GM12892 (cell line): ENCODE measurements around the gene GSTA1.
"Not testable (repeated sequence)": the region's sequence is repeated elsewhere in the genome, so short reads cannot be mapped to it uniquely, and the experiment has no call there.

Experiments
- DNase-seq: peaks from one replicate; pipeline ENCODE4 v3.0.0; 2011; ENCODE audit not compliant: insufficient read length
- FAIRE-seq: peaks from 2 replicates; lab custom pipeline; 2011; peaks lifted over from hg19 to GRCh38; lab: Jason Lieb, UNC
- POLR2A ChIP-seq: IDR thresholded peaks from 2 replicates; pipeline ENCODE4 v1.6.1; 2011; ENCODE audit warnings: low read depth, low read length, control low read depth
- POLR2AphosphoS5 ChIP-seq: IDR thresholded peaks from 2 replicates; pipeline ENCODE4 v1.6.1; 2011; ENCODE audit warnings: low read depth, low read length, control low read depth
- TAF1 ChIP-seq: IDR thresholded peaks from 2 replicates; pipeline ENCODE4 v1.6.1; 2011; ENCODE audit warnings: low read depth, mild to moderate bottlenecking, control low read depth, low read length, borderline replicate concordance

The GSTA1 gene

GRCh38 chr6:52826513-52826912 lies 22.9 kb upstream of the GSTA1 start:
- TF ChIP-seq TAF1 (no peak), POLR2A (no peak), POLR2AphosphoS5 (no peak)
- FAIRE-seq = no peak
- DNase-seq = no peak

- not testable (repeated sequence) for FAIRE-seq, DNase-seq
These were observed 22.4 kb upstream of the GSTA1 start for GRCh38 chr6:52825900-52826459.

GRCh38 chr6:52825270-52825793 lies 21.7 kb upstream of the GSTA1 start:
- not testable (repeated sequence) for DNase-seq, FAIRE-seq

- FAIRE-seq (no peak), DNase-seq (no peak)
These were observed 18.2 kb upstream of the GSTA1 start for GRCh38 chr6:52821842-52822241.

GRCh38 chr6:52820198-52820597 lies 16.6 kb upstream of the GSTA1 start:
- FAIRE-seq (no peak), DNase-seq (no peak)
- TF ChIP-seq POLR2AphosphoS5 = no peak
- no peak for TF ChIP-seq POLR2A
- TF ChIP-seq TAF1 = no peak

More at GRCh38 chr6:52821842-52822241, 18.2 kb upstream of the GSTA1 start:
- TF ChIP-seq TAF1 (no peak), POLR2AphosphoS5 (no peak), POLR2A (no peak)

- no peak for TF ChIP-seq POLR2A
- TF ChIP-seq TAF1 = no peak
- TF ChIP-seq POLR2AphosphoS5 = no peak
- peak; percentile 77 for FAIRE-seq
- DNase-seq = peak; percentile 22
These were observed 11.8 kb upstream of the GSTA1 start for GRCh38 chr6:52815167-52816092.

GRCh38 chr6:52814545-52814944 lies 10.9 kb upstream of the GSTA1 start:
- DNase-seq, FAIRE-seq: not testable (repeated sequence)

GRCh38 chr6:52809777-52810176 lies 6.2 kb upstream of the GSTA1 start:
- DNase-seq, FAIRE-seq: not testable (repeated sequence)

- no peak for FAIRE-seq
- no peak for DNase-seq
- TF ChIP-seq TAF1 (no peak), POLR2AphosphoS5 (no peak), POLR2A (no peak)
These were observed 5.0 kb upstream of the GSTA1 start for GRCh38 chr6:52808660-52809059.

- no peak for TF ChIP-seq POLR2A
- no peak for TF ChIP-seq POLR2AphosphoS5
- no peak for TF ChIP-seq TAF1
- FAIRE-seq = no peak
These were observed 810 bp downstream of the GSTA1 start for GRCh38 chr6:52802806-52803205.

GRCh38 chr6:52801188-52801841 lies 2.3 kb downstream of the GSTA1 start:
- DNase-seq (no peak), FAIRE-seq (no peak)
- no peak for TF ChIP-seq POLR2AphosphoS5

More at GRCh38 chr6:52802806-52803205, 810 bp downstream of the GSTA1 start:
- no peak for DNase-seq

- FAIRE-seq, DNase-seq: not testable (repeated sequence)
These were observed 4.3 kb downstream of the GSTA1 start for GRCh38 chr6:52799272-52799671.

- not testable (repeated sequence) for DNase-seq, FAIRE-seq
These were observed 9.2 kb downstream of the GSTA1 start for GRCh38 chr6:52794366-52794765.
